HUDEP-2 (cell line): ENCODE measurements around the gene KERA.
"Not testable (repeated sequence)": the region's sequence is repeated elsewhere in the genome, so short reads cannot be mapped to it uniquely, and the experiment has no call there.

Experiments used
- DNase-seq, 76 experiments: peaks; one replicate each; lab custom pipeline; 2025; ENCODE audit not compliant: unreplicated experiment in 76 of 76; lab: John Stamatoyannopoulos, UW

Gene KERA

DNA sequence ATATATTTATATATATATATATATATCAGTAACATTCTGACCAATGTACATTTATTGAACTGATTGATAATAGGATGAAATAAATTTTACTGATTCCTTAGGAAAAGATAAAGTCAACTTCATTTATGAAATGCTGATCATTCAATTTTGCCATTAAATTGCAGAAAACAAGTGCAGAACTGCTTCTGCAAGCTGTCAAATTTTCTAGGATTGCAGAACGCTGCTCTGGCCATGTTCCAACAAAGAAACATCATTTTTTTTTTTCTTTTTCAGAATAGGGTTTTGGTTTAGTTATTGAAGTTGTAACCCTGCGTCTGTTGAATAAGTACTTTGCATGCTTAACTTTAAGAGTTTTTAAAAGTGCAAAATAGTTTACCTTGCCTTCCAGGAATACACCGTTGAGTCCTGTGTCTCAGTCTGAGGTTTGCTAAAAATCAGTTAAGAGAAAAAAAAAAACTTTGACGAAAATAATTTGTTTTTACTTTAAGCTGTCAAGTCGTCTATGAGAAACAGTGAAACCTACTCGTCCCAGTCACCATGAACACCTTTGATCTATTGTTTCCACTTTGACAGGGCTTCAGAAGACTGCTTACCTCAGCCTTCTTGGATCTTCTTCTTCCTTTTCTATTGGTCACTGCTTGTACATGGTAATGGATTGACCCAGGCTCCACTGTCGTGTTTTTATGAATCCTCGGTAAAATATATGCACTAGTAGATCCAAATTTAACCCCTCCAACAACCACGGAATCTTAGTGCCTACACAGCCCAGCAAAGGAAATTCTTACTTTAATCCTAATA is at the start of gene KERA:
KERA (minus strand) TSS at position 657 of the 798 bp plus-strand sequence. CDS start 1,743 bp downstream, outside the sequence.
- DNase-seq, result no peak

- DNase-seq, result no peak
These were observed 48.5 kb upstream of the KERA start for GRCh38 chr12:91106283-91106682.

DNA sequence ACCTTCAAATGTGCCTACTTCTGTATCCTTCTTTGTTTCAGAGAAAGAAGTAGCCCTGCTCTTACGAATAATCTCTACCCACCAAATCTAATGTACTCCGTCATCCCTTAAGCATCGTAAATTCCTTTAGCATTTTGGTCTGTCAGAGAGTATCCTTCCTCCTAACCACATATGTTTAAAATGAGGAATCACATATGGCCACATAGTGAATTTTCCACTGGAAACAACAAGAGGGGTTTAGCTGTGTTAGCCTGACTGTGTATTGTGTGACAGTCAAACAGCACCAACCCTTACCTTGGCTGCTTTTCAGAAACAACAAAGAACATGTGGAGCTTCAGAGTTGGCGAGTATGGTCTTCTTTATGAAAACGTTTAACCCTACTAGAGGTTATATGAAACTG is 48.0 kb upstream of the KERA start:
- DNase-seq, result no peak

DNA sequence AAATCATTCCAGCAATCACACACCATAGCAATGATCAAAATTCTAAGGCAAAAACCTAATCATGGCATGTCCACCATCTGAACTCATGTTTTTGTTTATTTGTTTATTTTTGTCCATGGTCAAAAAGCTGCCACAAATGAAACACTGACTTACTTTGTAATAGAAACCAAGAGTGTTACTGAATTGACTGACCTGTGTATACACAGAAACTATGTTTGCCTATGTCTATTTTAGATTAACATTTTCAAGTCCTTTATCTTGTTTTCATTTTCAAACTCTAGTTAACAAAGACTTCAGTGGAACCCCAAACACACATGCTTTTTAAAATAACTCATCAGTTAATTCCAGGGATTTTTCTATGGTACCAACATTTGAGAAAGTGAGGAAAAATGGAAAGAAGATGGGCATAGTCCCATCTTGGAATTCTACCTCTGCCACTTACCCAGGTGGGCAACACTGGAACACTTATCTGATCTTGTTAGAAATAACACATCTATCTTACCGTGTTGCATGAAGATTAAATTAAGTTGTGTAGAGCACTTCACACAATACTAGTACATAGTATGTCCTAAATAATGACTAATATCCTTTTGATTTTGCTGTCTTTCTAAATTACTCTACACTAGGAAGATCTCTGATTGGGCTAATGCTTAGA is 47.1 kb upstream of the KERA start:
- no peak for DNase-seq

GRCh38 chr12:91103624-91104023 is 45.8 kb upstream of the KERA start:
- DNase-seq, result no peak

DNA sequence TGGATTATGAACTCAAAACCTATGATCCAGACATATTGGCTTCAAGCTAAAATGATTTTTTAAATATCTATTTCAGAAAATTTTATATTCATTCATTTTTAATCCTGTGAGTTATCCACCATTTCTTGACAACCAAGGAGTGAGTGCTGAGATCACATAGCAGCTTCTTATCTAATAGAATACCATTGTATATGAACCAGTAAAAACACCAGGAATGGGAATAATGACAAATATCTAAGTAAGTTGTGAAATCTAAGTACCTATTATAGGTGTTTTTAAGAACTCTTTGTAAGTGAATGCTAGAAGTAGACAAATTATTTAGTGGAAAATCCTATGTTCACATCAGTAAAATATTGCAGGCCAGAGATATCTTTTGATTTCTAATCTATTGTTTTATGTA is 45.3 kb upstream of the KERA start:
- no peak for DNase-seq

GRCh38 chr12:91100906-91101305 is 43.1 kb upstream of the KERA start:
- no peak for DNase-seq

- no peak for DNase-seq
These were observed 42.0 kb upstream of the KERA start for GRCh38 chr12:91099836-91100235.

DNA sequence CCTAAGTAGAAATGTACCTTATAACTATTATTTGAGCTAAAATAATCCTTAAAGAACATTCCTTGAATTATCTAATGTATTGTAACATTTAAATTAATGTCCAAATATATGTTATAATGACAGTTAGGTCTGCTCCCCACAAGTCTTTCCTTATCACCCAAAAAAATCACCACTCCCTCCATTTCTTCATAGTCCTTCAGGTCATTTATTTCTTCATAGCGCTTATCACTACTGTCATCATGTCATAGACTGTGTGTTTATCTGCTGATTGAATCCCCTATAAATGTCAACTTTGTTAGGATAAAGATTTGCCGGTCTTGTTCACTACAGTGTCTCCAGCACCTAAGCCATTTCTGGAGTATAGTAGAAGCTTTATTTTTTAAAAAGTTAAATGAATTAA is 41.5 kb upstream of the KERA start:
- no peak for DNase-seq

- DNase-seq, result no peak
These were observed 41.1 kb upstream of the KERA start for GRCh38 chr12:91098941-91099340.

GRCh38 chr12:91098461-91098860 is 40.6 kb upstream of the KERA start:
- no peak for DNase-seq

- DNase-seq, result no peak
These were observed 37.1 kb upstream of the KERA start for GRCh38 chr12:91094957-91095356.

DNA sequence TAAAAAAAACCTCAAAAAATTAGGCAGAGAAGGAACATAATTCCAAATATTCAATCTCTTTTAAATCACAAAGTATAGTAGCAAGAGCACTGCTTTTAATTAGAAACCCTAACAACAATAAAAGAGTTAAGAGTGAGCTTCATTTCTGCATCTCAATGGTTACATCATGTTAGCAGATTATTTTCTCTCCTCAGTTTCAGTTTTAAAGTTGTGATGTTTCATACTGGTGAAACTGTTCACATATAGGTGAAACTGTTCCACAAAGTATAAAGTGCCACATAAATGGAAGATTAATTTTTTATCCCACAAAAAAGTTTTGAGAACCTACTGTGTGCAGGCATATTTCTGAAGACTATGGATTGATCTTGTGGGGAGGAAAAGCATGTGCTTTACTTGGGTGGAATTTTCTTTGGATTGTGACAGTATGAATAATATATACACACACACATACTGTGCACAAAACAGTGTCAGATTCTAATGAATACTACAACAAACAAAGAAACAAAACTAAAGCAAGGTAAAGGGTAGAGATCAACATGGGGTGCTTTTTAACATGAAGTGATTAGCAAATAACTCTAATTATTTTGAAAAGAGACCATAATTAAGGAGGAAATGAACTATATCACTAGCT is 36.3 kb upstream of the KERA start:
- DNase-seq, result no peak

DNA sequence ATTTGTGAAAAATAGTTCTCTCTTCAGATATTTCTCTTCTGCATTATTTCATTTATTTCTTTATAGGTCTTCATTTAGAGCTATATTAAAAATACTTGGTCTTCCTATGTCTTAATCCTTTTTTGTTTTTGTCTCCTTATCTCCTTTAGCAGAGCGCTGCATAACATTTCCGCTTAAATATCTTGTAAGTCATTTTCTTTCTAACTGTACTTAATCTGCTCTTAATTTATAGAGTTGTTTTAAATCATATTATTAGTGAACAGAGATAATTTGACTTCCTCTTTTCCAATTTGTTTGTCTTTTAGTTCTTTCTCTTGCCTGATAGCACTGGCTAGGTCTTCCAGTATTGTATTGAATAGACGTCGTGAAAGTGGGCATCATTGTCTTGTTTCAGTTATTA is 35.5 kb upstream of the KERA start:
- no peak for DNase-seq

DNA sequence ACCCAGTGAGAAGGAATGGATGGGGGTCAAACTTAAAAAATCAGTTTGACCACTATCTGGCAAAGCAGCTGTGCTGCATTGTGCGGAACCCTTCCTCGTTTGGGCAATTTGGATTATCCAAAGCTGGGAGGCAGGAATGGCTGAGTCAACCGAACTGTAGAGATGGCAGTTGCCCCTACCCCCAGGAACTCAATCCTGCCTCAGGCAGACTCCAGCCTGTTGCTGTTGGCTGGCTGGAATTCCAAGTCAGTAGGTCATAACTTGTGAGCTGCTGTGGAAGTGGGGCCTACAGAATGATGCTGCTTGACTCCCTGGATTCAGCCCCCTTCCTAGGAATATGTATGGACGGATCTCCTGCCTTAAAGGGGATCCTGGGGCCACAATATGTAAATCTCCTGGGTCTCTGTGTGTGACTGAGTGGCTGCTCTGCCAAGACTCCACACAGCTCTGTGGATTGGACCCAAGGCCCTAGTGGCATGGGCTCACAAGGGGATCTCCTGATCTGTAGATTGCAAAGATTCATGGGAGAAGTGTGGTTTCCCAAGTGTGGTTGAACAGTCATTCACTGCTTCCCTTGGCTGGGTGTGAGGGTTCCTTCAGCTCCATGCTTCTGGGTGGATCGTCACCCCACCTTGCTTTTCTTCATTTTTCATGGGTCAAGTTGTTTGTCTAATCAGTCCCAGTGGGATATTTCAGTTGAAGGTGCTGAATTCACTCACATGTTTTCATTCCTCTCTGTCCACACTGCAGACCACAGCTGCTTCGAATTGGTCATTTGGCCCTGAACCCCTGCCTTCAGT is 34.3 kb upstream of the KERA start:
- no peak for DNase-seq

GRCh38 chr12:91089953-91090352 is 32.1 kb upstream of the KERA start:
- DNase-seq, result not testable (repeated sequence)

DNA sequence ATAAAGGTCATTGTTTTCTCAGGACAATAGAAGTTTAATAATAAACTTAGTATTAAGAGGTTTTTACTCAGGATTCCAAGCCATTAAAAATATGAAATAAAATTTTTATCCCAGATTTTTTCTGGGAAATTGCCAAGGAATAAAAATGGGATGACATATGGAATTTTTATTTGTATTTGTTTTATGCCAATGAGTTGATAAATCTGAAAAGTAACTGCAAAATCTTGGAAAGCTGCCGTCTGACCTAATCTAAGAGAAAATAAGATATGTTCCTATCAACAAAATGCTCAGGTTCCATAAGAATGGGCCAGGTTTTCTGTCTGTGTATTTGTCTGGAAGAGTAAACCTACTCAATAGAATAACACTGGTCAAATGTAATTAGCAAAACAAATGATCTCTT is 22.2 kb upstream of the KERA start:
- DNase-seq, result no peak

GRCh38 chr12:91078501-91078900 is 20.7 kb upstream of the KERA start:
- no peak for DNase-seq

GRCh38 chr12:91077228-91077954 is 19.6 kb upstream of the KERA start:
- DNase-seq, result no peak

DNA sequence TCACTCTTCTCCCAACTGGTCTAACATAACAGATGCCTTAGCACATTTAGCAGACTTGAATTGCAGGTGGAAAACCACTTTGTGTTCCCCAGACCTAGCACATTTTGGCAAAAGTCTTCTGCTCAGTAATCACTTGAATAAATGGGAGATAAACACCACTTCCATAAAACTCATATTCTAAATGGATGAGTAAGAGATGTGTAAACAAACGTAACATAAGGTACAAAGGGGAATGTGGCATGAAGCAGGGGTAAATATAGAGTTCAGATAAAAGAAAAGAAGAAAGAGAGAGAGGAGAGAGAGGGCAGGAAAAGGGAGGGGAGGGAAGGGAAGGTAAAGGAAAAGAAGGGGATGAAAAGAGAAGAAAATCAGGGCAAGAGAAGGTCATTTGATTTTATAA is 17.0 kb upstream of the KERA start:
- no peak for DNase-seq
